K562 (cell line): ENCODE results near the gene PTGER3. TPM values are rescaled to one million over a fixed set of nuclear protein-coding genes. Genes with fewer than 3 reads are reported as not detected.

ENCODE experiments used
- ATAC-seq: fragments of 200-7000 bp; cut with Tn5 transposase; 3 replicates; pipeline ENCODE4 v1.9.1; 2020; ENCODE audit warnings: moderate library complexity
- BruUV-seq: library from RNA; stranded (reverse); fragments of 400-500 nt; replicated peaks from 2 replicates; lab custom pipeline; 2021; lab: Mats Ljungman, UMichigan
- CTCF ChIA-PET: fragments of 300-600 bp; formaldehyde crosslinking; extraction: SDS; loops from one replicate; lab custom pipeline; 2021; ENCODE audit warnings: low intra/inter-chr PET ratio; lab: Yijun Ruan, JAX
- POLR2A ChIA-PET: fragments of 300-600, 350-650 bp; sonication (Branson Sonifier 250); formaldehyde crosslinking; extraction: SDS; loops from one replicate; lab custom pipeline; 2021; ENCODE audit warnings: antibody characterized with exemption, inconsistent platforms; lab: Yijun Ruan, JAX
- DNase-seq, 4 experiments: peaks; one replicate each; pipeline versions ENCODE4 v3.0.0 to v3.0.0-alpha.2; 2011 to 2018; ENCODE audit warnings: low spot score in 3 of 4, mixed read lengths in 3 of 4; ENCODE audit errors: extremely low read depth in 1 of 4
- FAIRE-seq: peaks from 2 replicates; lab custom pipeline; 2011; peaks lifted over from hg19 to GRCh38; lab: Jason Lieb, UNC
- H2AFZ ChIP-seq: 2 replicates; pipeline ENCODE4 v1.6.0; 2011; ENCODE audit warnings: low read depth, low read length, control low read depth, inconsistent platforms
- H3K27ac ChIP-seq: fragments of 200-600 bp; 3 replicates; pipeline ENCODE4 v1.8.0; 2011; ENCODE audit warnings: low read depth, mild to moderate bottlenecking, control low read depth, inconsistent platforms, low read length, moderate library complexity, mixed read lengths; ENCODE audit errors: extremely low read depth
- H3K27me3 ChIP-seq, 2 experiments: fragments of 300-600 bp in 1 of 2; 2 replicates in 1 of 2; 3 replicates in 1 of 2; pipeline versions ENCODE4 v1.6.0 to v1.8.0; 2011; ENCODE audit warnings: inconsistent platforms in 2 of 2, low read length in 2 of 2, mild to moderate bottlenecking in 1 of 2, mixed read lengths in 1 of 2, moderate library complexity in 1 of 2; ENCODE audit not compliant: control insufficient read depth in 2 of 2, insufficient read depth in 2 of 2
- H3K36me3 ChIP-seq: fragments of 300-600 bp; 3 replicates; pipeline ENCODE4 v1.8.0; 2011; ENCODE audit warnings: mild to moderate bottlenecking, low read length, inconsistent platforms; ENCODE audit not compliant: control insufficient read depth, insufficient read depth
- H3K4me1 ChIP-seq, 2 experiments: fragments of 200-600 bp in 1 of 2; replicated peaks in 1 of 2; 2 replicates in 1 of 2; 3 replicates in 1 of 2; pipeline versions ENCODE4 v1.5.1 to v1.8.0; 2011; ENCODE audit warnings: inconsistent platforms in 2 of 2, low read length in 2 of 2, mild to moderate bottlenecking in 1 of 2, mixed read lengths in 1 of 2, moderate library complexity in 1 of 2; ENCODE audit not compliant: control insufficient read depth in 2 of 2, insufficient read depth in 2 of 2
- H3K4me2 ChIP-seq: 2 replicates; pipeline ENCODE4 v1.6.1; 2011; ENCODE audit warnings: low read length, control low read depth, inconsistent platforms, mixed read lengths; ENCODE audit not compliant: insufficient read depth
- H3K4me3 ChIP-seq: fragments of 200-600 bp; sonication (generic), shearing (Covaris generic); 2 replicates; pipeline ENCODE4 v1.5.1; 2016; ENCODE audit warnings: control low read depth, inconsistent platforms
- H3K79me2 ChIP-seq: fragments of 200-600 bp; 3 replicates; pipeline ENCODE4 v1.8.0; 2011; ENCODE audit warnings: low read length, inconsistent platforms; ENCODE audit not compliant: control insufficient read depth, insufficient read depth
- H3K9ac ChIP-seq, 2 experiments: 2 replicates each; pipeline versions ENCODE4 v1.6.0 to v1.6.1; 2011; ENCODE audit warnings: low read depth in 2 of 2, low read length in 2 of 2, control low read depth in 1 of 2, inconsistent platforms in 1 of 2, mild to moderate bottlenecking in 1 of 2, mixed read lengths in 1 of 2; ENCODE audit not compliant: insufficient read depth in 1 of 2
- H3K9me1 ChIP-seq: one replicate; pipeline ENCODE4 v1.6.0; 2011; ENCODE audit warnings: inconsistent platforms, mild to moderate bottlenecking, low read length, moderate library complexity; ENCODE audit not compliant: control insufficient read depth, insufficient read depth
- H3K9me3 ChIP-seq: replicated peaks from 2 replicates; pipeline ENCODE4 v1.5.1; 2011; ENCODE audit warnings: low read depth, low read length, inconsistent platforms; ENCODE audit not compliant: control insufficient read depth, insufficient read depth
- H4K20me1 ChIP-seq: replicated peaks from 2 replicates; pipeline ENCODE4 v1.6.1; 2011; ENCODE audit warnings: low read length, inconsistent platforms, mixed read lengths; ENCODE audit not compliant: control insufficient read depth, insufficient read depth
- COPS2 ChIP-seq: fragments of 450-650 bp; conservative IDR thresholded peaks from 2 replicates; pipeline ENCODE4 v1.6.1; 2016; ENCODE audit warnings: mild to moderate bottlenecking, moderate library complexity
- FOXJ2 ChIP-seq: fragments of 200-800 bp; sonication (Bioruptor generic); IDR thresholded peaks from 2 replicates; pipeline ENCODE4 v1.6.1; 2016; ENCODE audit warnings: missing genetic modification characterization, missing compliant biosample characterization
- PRMT5 ChIP-seq: sonication (generic); formaldehyde crosslinking; IDR thresholded peaks from 2 replicates; pipeline ENCODE4 v1.5.0; 2020; ENCODE audit warnings: missing genetic modification reagents
- RBM15 ChIP-seq: fragments of 200-400 bp; formaldehyde crosslinking; IDR thresholded peaks from 2 replicates; pipeline ENCODE4 v1.6.1; 2018; ENCODE audit warnings: mild to moderate bottlenecking, low read length, moderate library complexity; ENCODE audit not compliant: insufficient read depth
- SNRNP70 ChIP-seq: fragments of 200-400 bp; formaldehyde crosslinking; optimal IDR thresholded peaks from 2 replicates; pipeline ENCODE3; 2017; ENCODE audit warnings: low read depth, low read length
- WGBS: fragments of 100-300 bp; shearing (Covaris generic); methylation state at CpG from one replicate; pipeline ENCODE4 v1.1.6; 2016; ENCODE audit warnings: low coverage, mixed read lengths; ENCODE audit not compliant: insufficient coverage; ENCODE audit errors: missing lambda C conversion rate; 5-methylcytosine and 5-hydroxymethylcytosine counted together
- in situ Hi-C: fragments of 300-500 bp; cut with MboI; formaldehyde crosslinking; loops from 4 replicates; pipeline ENCODE4 v1.15.0; 2018; ENCODE audit warnings: inconsistent platforms, mixed read lengths
- intact Hi-C: fragments of 100-400 bp; cut with micrococcal nuclease; formaldehyde crosslinking; loops from 2 replicates; pipeline ENCODE4 v1.14.2; 2022
- polyA plus RNA-seq, 8 experiments: library from polyadenylated mRNA; depleted of rRNA in 4 of 8; stranded (reverse) in 5 of 8; unstranded in 3 of 8; fragments of >200 nt; fragmentation: Nextera tagmentation in 2 of 8; fragmentation: Illumina TruSeq in 1 of 8; extraction: Ambion mirVana in 2 of 8; extraction: Trizol in 1 of 8; gene quantifications; 2 replicates each; pipeline versions ENCODE4 v1.2.1 to v1.2.3, GENCODE V29; 2011 to 2014; ENCODE audit warnings: inconsistent platforms in 1 of 8, missing spikeins in 1 of 8
- total RNA-seq, 7 experiments: library from RNA; depleted of rRNA in 6 of 7; stranded (reverse); fragments of >200 nt in 6 of 7; fragmentation: Illumina TruSeq in 2 of 7; extraction: Trizol in 2 of 7; gene quantifications; 2 replicates each; pipeline versions ENCODE4 v1.2.1 to v1.2.3, GENCODE V29; 2011 to 2021; ENCODE audit warnings: low replicate concordance in 1 of 7
- TF ChIP-seq, protein P1 (sequence below): sonication (generic); formaldehyde crosslinking; IDR thresholded peaks from 2 replicates; pipeline ENCODE4 v1.5.0; 2020; ENCODE audit warnings: missing genetic modification reagents
- TF ChIP-seq, protein P2 (sequence below), 3 experiments: fragments of 200-800 bp in 1 of 3; sonication (Bioruptor generic) in 1 of 3; sonication (generic) in 1 of 3; formaldehyde crosslinking in 1 of 3; IDR thresholded peaks; 2 replicates each; pipeline versions ENCODE4 v1.6.1 to v1.8.0; 2016 to 2022; ENCODE audit warnings: mild to moderate bottlenecking in 2 of 3, missing compliant biosample characterization in 2 of 3, missing genetic modification characterization in 2 of 3, missing genetic modification reagents in 1 of 3
- TF ChIP-seq, protein P3 (sequence below): sonication (generic); formaldehyde crosslinking; IDR thresholded peaks from 2 replicates; pipeline ENCODE4 v1.8.0; 2023; ENCODE audit warnings: missing genetic modification reagents, mild to moderate bottlenecking, borderline replicate concordance

The PTGER3 gene
- total and polyA plus RNA-seq, 9 of the 15 experiments (the other 6 are each of a cell fraction or from before 2014, with no cell fraction given), result 3.8 to 28.5 (median 14.2) TPM

DNA sequence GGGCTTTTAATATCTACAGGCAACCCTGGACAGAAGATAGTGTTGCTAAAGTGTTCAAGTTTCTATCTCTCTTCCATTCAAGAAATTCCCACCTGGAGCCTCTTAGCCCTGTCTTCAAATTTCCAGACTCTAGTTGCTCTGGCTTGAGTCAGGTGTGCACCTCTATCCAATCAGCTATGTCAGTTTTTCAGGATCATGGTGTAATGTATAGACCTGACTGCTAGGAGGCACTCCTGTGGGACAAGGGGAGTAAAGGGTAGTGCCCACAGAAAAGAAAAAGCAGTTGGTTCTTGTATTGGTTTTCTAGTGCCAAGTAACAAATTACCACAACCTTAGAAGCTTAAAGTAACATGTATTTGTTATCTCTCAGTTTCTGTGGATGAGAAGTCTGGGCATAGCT, 39.4 kb upstream of the PTGER3 start:
- peak; percentile 56; the same call in 1 of the 3 replicates for ATAC-seq
- DNase-seq, result peak in 1 of 4 experiments; percentile 11
- TF ChIP-seq FOXJ2 (no peak), SNRNP70 (no peak), RBM15 (no peak)
- TF ChIP-seq, protein P1, sequence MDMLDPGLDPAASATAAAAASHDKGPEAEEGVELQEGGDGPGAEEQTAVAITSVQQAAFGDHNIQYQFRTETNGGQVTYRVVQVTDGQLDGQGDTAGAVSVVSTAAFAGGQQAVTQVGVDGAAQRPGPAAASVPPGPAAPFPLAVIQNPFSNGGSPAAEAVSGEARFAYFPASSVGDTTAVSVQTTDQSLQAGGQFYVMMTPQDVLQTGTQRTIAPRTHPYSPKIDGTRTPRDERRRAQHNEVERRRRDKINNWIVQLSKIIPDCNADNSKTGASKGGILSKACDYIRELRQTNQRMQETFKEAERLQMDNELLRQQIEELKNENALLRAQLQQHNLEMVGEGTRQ (CRISPR knock-in tag), result peak; percentile 34
- Histone ChIP-seq H3K9me1 (no peaks in the 10 kb centered on the region), H4K20me1 (no peaks in the 10 kb centered on the region), H3K4me2 (no peak overlapping the region), H3K4me1 (no peaks in the 10 kb centered on the region; a peak in 2 of 5 replicates), H2AFZ (no peak overlapping the region), H3K9ac (no peak overlapping the region), H3K9me3 (no peaks in the 10 kb centered on the region), H3K27me3 (no peaks in the 10 kb centered on the region; a peak in 1 of 5 replicates), H3K79me2 (no peaks in the 10 kb centered on the region), H3K27ac (no peak overlapping the region), H3K4me3 (no peak overlapping the region), H3K36me3 (no peaks in the 10 kb centered on the region)
- ChIA-PET POLR2A (no interaction called here), CTCF (no interaction called here)
- FAIRE-seq, result no peak
- intact Hi-C loops (no loop called here), in situ Hi-C loops (no loop called here)
- BruUV-seq, result no TSS peak

DNA sequence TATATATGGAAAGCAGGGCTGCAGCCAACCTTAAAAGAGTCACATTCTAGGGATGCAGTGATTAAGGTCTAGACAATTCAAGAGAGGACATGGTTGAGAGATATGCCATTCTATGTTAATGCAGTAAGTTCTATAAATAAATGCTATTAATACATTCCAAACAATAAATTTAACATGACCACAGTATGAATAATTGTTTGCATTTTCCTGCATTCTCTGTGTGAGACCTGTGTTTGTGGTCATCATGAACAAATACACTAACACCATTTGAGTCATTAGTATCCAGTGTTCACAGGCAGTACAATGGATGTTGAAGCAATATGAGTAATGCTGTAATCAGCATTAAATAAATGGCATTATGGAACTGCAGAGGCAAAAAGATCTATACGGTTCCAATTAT, 38.7 kb upstream of the PTGER3 start:
- H3K9ac ChIP-seq, result no peak overlapping the region
- TF ChIP-seq, protein P2, sequence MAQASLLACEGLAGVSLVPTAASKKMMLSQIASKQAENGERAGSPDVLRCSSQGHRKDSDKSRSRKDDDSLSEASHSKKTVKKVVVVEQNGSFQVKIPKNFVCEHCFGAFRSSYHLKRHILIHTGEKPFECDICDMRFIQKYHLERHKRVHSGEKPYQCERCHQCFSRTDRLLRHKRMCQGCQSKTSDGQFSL (CRISPR knock-in tag; IDR thresholded peaks at IDR 0.05), result no peak
- TF ChIP-seq, protein P2 (tag; IDR thresholded peaks at IDR 0.05), result no peak
- no peak for TF ChIP-seq COPS2
- TF ChIP-seq, protein P3, sequence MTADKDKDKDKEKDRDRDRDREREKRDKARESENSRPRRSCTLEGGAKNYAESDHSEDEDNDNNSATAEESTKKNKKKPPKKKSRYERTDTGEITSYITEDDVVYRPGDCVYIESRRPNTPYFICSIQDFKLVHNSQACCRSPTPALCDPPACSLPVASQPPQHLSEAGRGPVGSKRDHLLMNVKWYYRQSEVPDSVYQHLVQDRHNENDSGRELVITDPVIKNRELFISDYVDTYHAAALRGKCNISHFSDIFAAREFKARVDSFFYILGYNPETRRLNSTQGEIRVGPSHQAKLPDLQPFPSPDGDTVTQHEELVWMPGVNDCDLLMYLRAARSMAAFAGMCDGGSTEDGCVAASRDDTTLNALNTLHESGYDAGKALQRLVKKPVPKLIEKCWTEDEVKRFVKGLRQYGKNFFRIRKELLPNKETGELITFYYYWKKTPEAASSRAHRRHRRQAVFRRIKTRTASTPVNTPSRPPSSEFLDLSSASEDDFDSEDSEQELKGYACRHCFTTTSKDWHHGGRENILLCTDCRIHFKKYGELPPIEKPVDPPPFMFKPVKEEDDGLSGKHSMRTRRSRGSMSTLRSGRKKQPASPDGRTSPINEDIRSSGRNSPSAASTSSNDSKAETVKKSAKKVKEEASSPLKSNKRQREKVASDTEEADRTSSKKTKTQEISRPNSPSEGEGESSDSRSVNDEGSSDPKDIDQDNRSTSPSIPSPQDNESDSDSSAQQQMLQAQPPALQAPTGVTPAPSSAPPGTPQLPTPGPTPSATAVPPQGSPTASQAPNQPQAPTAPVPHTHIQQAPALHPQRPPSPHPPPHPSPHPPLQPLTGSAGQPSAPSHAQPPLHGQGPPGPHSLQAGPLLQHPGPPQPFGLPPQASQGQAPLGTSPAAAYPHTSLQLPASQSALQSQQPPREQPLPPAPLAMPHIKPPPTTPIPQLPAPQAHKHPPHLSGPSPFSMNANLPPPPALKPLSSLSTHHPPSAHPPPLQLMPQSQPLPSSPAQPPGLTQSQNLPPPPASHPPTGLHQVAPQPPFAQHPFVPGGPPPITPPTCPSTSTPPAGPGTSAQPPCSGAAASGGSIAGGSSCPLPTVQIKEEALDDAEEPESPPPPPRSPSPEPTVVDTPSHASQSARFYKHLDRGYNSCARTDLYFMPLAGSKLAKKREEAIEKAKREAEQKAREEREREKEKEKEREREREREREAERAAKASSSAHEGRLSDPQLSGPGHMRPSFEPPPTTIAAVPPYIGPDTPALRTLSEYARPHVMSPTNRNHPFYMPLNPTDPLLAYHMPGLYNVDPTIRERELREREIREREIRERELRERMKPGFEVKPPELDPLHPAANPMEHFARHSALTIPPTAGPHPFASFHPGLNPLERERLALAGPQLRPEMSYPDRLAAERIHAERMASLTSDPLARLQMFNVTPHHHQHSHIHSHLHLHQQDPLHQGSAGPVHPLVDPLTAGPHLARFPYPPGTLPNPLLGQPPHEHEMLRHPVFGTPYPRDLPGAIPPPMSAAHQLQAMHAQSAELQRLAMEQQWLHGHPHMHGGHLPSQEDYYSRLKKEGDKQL (CRISPR knock-in tag), result no peak
- TF ChIP-seq PRMT5 (CRISPR knock-in tag), result no peak

More for the DNA sequence above, 38.7 kb upstream of the PTGER3 start:
- Histone ChIP-seq H3K4me3 (no peak overlapping the region), H3K27ac (no peak overlapping the region), H3K79me2 (no peaks in the 10 kb centered on the region), H3K9me3 (no peaks in the 10 kb centered on the region), H2AFZ (no peak overlapping the region), H3K9me1 (no peaks in the 10 kb centered on the region), H3K4me1 (no peaks in the 10 kb centered on the region; a peak in 2 of 5 replicates), H4K20me1 (no peaks in the 10 kb centered on the region), H3K36me3 (no peaks in the 10 kb centered on the region), H3K4me2 (no peak overlapping the region), H3K27me3 (no peaks in the 10 kb centered on the region; a peak in 1 of 5 replicates)
- 11% methylated on average over 1 of the region's 1 CpG for WGBS
- in situ Hi-C loops, result no loop called here
- intact Hi-C loops, result no loop called here
- DNase-seq, result no peak
- ChIA-PET POLR2A (no interaction called here), CTCF (no interaction called here)
- FAIRE-seq, result no peak
- BruUV-seq, result no TSS peak
- no peak for ATAC-seq
